ENCODE results near the gene LRP1. TPM values are rescaled to one million over a fixed set of nuclear protein-coding genes. Genes with fewer than 3 reads are reported as not detected.

Gene LRP1
- total RNA-seq, 1 donor from 2014 or later = 24.5 TPM

DNA sequence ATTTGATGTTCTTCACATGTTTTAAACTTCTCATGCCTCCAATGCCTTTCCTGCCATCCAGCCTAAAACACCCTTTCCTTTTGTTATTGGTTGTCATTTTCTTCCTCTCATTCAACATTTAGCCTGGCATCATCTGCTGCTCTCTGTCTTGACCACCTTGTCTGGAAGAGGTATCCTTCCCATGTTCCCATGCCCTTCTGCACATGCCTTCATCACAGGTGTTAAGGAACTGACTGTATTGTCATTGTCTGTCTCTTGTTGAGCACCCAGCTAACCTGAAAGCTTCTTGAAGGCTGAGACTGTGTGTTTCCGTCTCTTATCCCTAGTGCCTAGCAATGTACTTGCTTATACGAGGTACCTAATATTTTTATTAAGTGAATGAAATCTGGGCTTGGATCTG lies 4.5 kb upstream of the LRP1 start:
- no peaks in the 10 kb centered on the region for H3K27me3 ChIP-seq (ENCODE audit: control insufficient read depth, insufficient read depth, low read length)
- FAIRE-seq = no peak

DNA sequence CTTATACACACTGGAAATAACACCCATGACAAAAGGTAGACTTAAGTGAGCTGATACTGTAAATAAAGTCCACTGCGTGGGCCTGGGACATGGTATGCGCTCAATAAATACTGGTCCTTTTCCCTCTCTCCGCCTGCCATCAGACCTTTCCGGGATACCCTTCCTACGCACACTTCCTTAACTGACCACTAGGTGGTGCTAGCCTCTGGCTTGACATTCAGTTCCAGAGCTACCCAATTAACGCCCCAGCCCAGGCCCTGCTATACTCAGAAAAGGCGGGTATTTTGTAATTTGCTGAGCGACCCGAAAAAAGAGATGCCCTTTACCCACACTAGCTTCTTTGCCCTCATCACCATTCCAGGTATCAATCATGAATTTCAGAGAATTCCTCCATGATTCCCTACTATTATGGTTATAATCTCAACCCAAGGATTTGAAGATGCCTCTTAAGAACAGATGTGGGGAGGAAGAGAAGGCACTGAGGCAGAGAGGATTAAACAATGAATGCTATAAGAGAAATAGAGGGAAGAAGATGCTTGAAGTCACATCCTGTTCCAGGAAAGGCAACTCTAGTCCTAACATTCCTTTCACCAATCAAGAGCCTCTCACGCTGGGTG lies 3.9 kb upstream of the LRP1 start:
- H3K36me3 ChIP-seq (ENCODE audit: control insufficient read depth, insufficient read depth, low read length) = no peaks in the 10 kb centered on the region
- DNase-seq (ENCODE audit: low read depth) (peak; percentile 68), FAIRE-seq (no peak)
- H3K4me3 ChIP-seq (ENCODE audit: low read depth, low read length) = no peak overlapping the region
- no peaks in the 10 kb centered on the region for H3K27me3 ChIP-seq (ENCODE audit: control insufficient read depth, insufficient read depth, low read length)
- TF ChIP-seq, protein P1, sequence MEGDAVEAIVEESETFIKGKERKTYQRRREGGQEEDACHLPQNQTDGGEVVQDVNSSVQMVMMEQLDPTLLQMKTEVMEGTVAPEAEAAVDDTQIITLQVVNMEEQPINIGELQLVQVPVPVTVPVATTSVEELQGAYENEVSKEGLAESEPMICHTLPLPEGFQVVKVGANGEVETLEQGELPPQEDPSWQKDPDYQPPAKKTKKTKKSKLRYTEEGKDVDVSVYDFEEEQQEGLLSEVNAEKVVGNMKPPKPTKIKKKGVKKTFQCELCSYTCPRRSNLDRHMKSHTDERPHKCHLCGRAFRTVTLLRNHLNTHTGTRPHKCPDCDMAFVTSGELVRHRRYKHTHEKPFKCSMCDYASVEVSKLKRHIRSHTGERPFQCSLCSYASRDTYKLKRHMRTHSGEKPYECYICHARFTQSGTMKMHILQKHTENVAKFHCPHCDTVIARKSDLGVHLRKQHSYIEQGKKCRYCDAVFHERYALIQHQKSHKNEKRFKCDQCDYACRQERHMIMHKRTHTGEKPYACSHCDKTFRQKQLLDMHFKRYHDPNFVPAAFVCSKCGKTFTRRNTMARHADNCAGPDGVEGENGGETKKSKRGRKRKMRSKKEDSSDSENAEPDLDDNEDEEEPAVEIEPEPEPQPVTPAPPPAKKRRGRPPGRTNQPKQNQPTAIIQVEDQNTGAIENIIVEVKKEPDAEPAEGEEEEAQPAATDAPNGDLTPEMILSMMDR (IDR thresholded peaks at IDR 0.05; ENCODE audit: insufficient read depth, low read length, severe bottlenecking) = peak; percentile 87

More for the DNA sequence above, 4.5 kb upstream of the LRP1 start:
- Histone ChIP-seq H3K4me3 (ENCODE audit: low read depth, low read length) (no peak overlapping the region), H3K36me3 (ENCODE audit: control insufficient read depth, insufficient read depth, low read length) (no peaks in the 10 kb centered on the region)
- TF ChIP-seq, protein P1 (IDR thresholded peaks at IDR 0.05; ENCODE audit: insufficient read depth, low read length, severe bottlenecking) = no peak
- DNase-seq (ENCODE audit: low read depth) = no peak

DNA sequence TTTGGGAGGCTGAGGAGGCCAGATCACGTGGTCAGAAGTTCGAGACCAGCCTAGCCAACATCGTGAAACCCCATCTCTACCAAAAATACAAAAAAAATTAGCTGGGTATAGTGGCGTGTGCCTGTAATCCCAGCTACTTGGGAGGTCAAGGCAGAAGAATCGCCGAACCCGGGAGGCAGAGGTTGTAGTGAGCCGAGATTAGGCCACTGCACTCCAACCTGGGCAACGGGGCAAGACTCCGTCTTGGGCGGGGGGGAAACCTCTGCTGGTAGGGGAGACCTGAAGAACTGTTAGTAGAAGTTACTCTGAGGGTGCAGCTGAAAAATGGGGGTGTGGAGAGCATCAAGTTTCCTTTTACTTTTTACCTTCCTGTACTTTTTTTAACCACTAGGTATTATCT lies 2.2 kb upstream of the LRP1 start:
- DNase-seq (ENCODE audit: low read depth) (no peak), FAIRE-seq (no peak)
- TF ChIP-seq, protein P1 (IDR thresholded peaks at IDR 0.05; ENCODE audit: insufficient read depth, low read length, severe bottlenecking) = no peak
- Histone ChIP-seq H3K4me3 (ENCODE audit: low read depth, low read length) (no peak overlapping the region), H3K27me3 (ENCODE audit: control insufficient read depth, insufficient read depth, low read length) (no peaks in the 10 kb centered on the region), H3K36me3 (ENCODE audit: control insufficient read depth, insufficient read depth, low read length) (no peaks in the 10 kb centered on the region)

DNA sequence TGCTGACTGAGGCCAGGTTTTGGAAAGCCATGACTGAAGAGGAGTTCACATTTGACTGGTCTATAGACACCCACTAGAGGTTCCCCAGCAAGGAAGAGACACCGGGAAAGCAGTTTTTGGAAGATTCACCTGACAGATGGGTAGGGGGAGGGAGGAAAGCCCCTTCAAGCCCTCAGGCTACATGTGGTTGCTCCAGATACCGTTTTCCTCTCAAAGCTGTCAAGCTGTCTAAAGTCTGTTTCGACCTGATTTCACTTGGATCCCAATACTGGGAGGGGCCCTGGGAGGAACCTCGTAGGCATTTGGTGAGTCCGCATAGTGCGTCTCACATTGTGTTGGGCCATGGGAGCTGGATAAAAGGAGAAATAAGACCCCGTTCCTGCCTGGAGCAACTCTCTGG lies 1.7 kb upstream of the LRP1 start:
- TF ChIP-seq, protein P1 (IDR thresholded peaks at IDR 0.05; ENCODE audit: insufficient read depth, low read length, severe bottlenecking) = no peak
- H3K27me3 ChIP-seq (ENCODE audit: control insufficient read depth, insufficient read depth, low read length) = no peaks in the 10 kb centered on the region
- no peak for FAIRE-seq

DNA sequence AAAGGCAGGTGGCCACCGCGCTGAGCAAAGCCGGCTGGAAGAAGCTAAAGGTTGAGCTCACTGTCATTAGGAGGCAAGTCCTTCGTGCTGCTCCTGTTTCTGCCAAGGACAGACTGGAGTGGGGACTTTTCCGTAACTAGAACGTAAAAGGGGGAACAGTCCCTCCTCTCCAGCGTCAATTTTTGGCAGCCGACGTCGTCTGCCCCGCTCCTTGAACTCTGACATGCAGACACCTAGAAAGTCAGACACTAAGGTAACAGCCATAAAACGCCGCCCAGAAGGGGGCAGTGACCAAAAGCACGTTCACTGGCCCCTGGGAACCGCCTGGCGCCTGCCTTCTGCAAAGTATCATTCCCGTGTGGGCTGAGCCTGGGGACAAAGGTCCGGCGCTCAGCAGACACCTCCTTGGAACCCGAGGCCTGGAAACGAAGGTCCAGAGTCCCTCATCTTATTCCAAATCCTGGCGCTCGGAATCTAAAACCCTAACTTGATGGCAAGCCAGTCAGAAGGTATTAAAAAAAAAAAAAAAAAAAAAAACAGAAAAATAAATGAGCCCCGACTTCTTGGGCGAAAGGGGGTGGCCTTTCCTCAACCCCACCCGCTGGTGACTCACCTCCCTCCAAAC lies 1.1 kb upstream of the LRP1 start:
- Histone ChIP-seq H3K27me3 (ENCODE audit: control insufficient read depth, insufficient read depth, low read length) (no peaks in the 10 kb centered on the region), H3K4me3 (ENCODE audit: low read depth, low read length) (peak overlapping the region; percentile 58), H3K36me3 (ENCODE audit: control insufficient read depth, insufficient read depth, low read length) (no peaks in the 10 kb centered on the region)
- TF ChIP-seq, protein P1 (IDR thresholded peaks at IDR 0.05; ENCODE audit: insufficient read depth, low read length, severe bottlenecking) = peak; percentile 33
- DNase-seq (ENCODE audit: low read depth) (peak; percentile 58), FAIRE-seq (no peak)

More for the DNA sequence above, 1.7 kb upstream of the LRP1 start:
- Histone ChIP-seq H3K4me3 (ENCODE audit: low read depth, low read length) (no peak overlapping the region), H3K36me3 (ENCODE audit: control insufficient read depth, insufficient read depth, low read length) (no peaks in the 10 kb centered on the region)
- peak; percentile 13 for DNase-seq (ENCODE audit: low read depth)

Data from bronchial epithelial cell (primary cell).